ENCODE measurements around the gene MAPKAPK3. TPM values are rescaled to one million over a fixed set of nuclear protein-coding genes. Genes with fewer than 3 reads are reported as not detected.

MAPKAPK3 gene
- total RNA-seq, result 10 to 100 TPM; 21.9 to 30.6 (median 24.6) TPM
- 10 to 100 TPM; 15.8 to 17.0 TPM for polyA plus RNA-seq

GRCh38 chr3:50617096-50617791, at the start of gene MAPKAPK3:
MAPKAPK3 (plus strand) TSS chr3:50617151; CDS start chr3:50617566, 415 bp downstream.
- H3K4me1 ChIP-seq, result peaks cover 7 to 21% (median 9%) of the 10 kb centered on the region in 3 donors
- H3K27ac ChIP-seq, result peak within 1 kb of the TSS; percentile 89 to 92 (median 92)
- no peaks in the 10 kb centered on the region for H3K36me3 ChIP-seq
- TF ChIP-seq CTCF (IDR thresholded peaks at IDR 0.05), result no peak
- H3K27me3 ChIP-seq, result no peaks in the 10 kb centered on the region
- peak within 1 kb of the TSS; percentile 69 to 90 (median 86) for H3K4me3 ChIP-seq
- intact Hi-C loops (cut with DNase I), result no loop called here
- no peak for FAIRE-seq
- H3K9me3 ChIP-seq, result no peaks in the 10 kb centered on the region
- WGBS, 2 donors, result 0 to 1% methylated on average over 37 to 58 of the region's 58 CpGs
- peak; percentile 19 to 36 (median 22) for ATAC-seq
- DNase-seq, result peak in 3 of 6 donors; percentile 51 to 85 (median 76)

GRCh38 chr3:50567386-50568167, 49.4 kb upstream of the MAPKAPK3 start, which contains the start of gene C3orf18:
C3orf18 (minus strand) TSS chr3:50567747; CDS start chr3:50565699, 2,048 bp downstream.
- ATAC-seq, result peak; percentile 69 to 78 (median 73)
- TF ChIP-seq CTCF (IDR thresholded peaks at IDR 0.05), result no peak
- H3K27me3 ChIP-seq, result no peaks in the 10 kb centered on the region
- peaks cover 0 to 17% (median 16%) of the 10 kb centered on the region in 3 donors for H3K4me1 ChIP-seq
- no peaks in the 10 kb centered on the region for H3K36me3 ChIP-seq
- no peak for FAIRE-seq
- H3K4me3 ChIP-seq, result peak within 1 kb of the TSS; percentile 57 to 84 (median 69)
- intact Hi-C loops (cut with DNase I), result no loop called here
- H3K9me3 ChIP-seq, result no peaks in the 10 kb centered on the region
- DNase-seq, result peak; percentile 87 to 95 (median 91)
- WGBS, 2 donors, result 2 to 3% methylated on average over 41 to 53 of the region's 53 CpGs
- peak within 1 kb of the TSS in 3 of 4 donors; percentile 33 to 87 (median 86) for H3K27ac ChIP-seq

- Histone ChIP-seq H3K9me3 (no peaks in the 10 kb centered on the region), H3K36me3 (no peaks in the 10 kb centered on the region), H3K4me1 (peaks cover 0 to 19% (median 17%) of the 10 kb centered on the region in 3 donors), H3K27me3 (no peaks in the 10 kb centered on the region), H3K27ac (peak within 1 kb of the TSS; percentile 43 to 87 (median 84)), H3K4me3 (peak within 1 kb of the TSS; percentile 64 to 84 (median 72))
- FAIRE-seq, result no peak
- DNase-seq, result peak; percentile 95 to 99 (median 98)
- WGBS, 2 donors, result 0% methylated on average over 54 to 55 of the region's 55 CpGs
- ATAC-seq, result peak; percentile 87 to 92 (median 88)
- no peak for TF ChIP-seq CTCF (IDR thresholded peaks at IDR 0.05)
- intact Hi-C loops (cut with DNase I), result no loop called here
Observed at GRCh38 chr3:50568947-50569749, 47.8 kb upstream of the MAPKAPK3 start, which contains the start of gene HEMK1. HEMK1 (plus strand) TSS chr3:50569522; CDS start chr3:50571105, 1,583 bp downstream.

GRCh38 chr3:50570508-50571279, 46.3 kb upstream of the MAPKAPK3 start:
- Histone ChIP-seq H3K36me3 (no peaks in the 10 kb centered on the region), H3K9me3 (no peaks in the 10 kb centered on the region), H3K27me3 (no peaks in the 10 kb centered on the region), H3K27ac (peak overlapping the region in 1 of 4 donors; percentile 86), H3K4me3 (peak overlapping the region in 1 of 4 donors; percentile 84), H3K4me1 (peaks cover 0 to 19% (median 17%) of the 10 kb centered on the region in 3 donors)
- no peak for FAIRE-seq
- intact Hi-C loops (cut with DNase I), result loop anchor here in 1 of 3 donors (2.0 kb wide), 1 partner anchor 42 kb away; no protein-coding TSS in a partner anchor
- no peak for TF ChIP-seq CTCF (IDR thresholded peaks at IDR 0.05)
- 70 to 73% methylated on average over 5 of the region's 5 CpGs for WGBS, 2 donors
- ATAC-seq, result no peak
- DNase-seq, result no peak
